ENCODE results near the gene PPIL4. TPM values are rescaled to one million over a fixed set of nuclear protein-coding genes. Genes with fewer than 3 reads are reported as not detected.

PPIL4 gene, protein sequence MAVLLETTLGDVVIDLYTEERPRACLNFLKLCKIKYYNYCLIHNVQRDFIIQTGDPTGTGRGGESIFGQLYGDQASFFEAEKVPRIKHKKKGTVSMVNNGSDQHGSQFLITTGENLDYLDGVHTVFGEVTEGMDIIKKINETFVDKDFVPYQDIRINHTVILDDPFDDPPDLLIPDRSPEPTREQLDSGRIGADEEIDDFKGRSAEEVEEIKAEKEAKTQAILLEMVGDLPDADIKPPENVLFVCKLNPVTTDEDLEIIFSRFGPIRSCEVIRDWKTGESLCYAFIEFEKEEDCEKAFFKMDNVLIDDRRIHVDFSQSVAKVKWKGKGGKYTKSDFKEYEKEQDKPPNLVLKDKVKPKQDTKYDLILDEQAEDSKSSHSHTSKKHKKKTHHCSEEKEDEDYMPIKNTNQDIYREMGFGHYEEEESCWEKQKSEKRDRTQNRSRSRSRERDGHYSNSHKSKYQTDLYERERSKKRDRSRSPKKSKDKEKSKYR
- total RNA-seq = 10 to 100 TPM; 22.4 to 25.7 TPM
- 10 to 100 TPM; 59.1 to 77.0 (median 64.2) TPM for polyA plus RNA-seq (ENCODE audit: insufficient read length in 6 of 6)
- long read RNA-seq, donor 1, transcript PPIL4-201 (13 exons, 2,232 nt) = major isoform, 9 of 30 reads
- long read RNA-seq, donor 1, partial matches to known transcripts = 21 of 30 reads
- long read RNA-seq, donor 1, other reads (novel, unspliced or antisense) = 0 of 30 reads
- long read RNA-seq, donor 2, transcript PPIL4-201 (13 exons, 2,232 nt) = major isoform, 8 of 41 reads
- long read RNA-seq, donor 2, partial matches to known transcripts = 31 of 41 reads
- long read RNA-seq, donor 2, other reads (novel, unspliced or antisense) = 0 of 41 reads
- long read RNA-seq, donor 3, transcript PPIL4-201 (13 exons, 2,232 nt) = major isoform, 17 of 18 reads
- long read RNA-seq, donor 3, partial matches to known transcripts = 0 of 18 reads
- long read RNA-seq, donor 3, other reads (novel, unspliced or antisense) = 0 of 18 reads
- long read RNA-seq, donor 4, transcript PPIL4-201 (13 exons, 2,232 nt) = major isoform, 10 of 19 reads
- long read RNA-seq, donor 4, partial matches to known transcripts = 8 of 19 reads
- long read RNA-seq, donor 4, other reads (novel, unspliced or antisense) = 1 of 19 reads
- long read RNA-seq, donor 5, transcript PPIL4-201 (13 exons, 2,232 nt) = major isoform, 9 of 16 reads
- long read RNA-seq, donor 5, partial matches to known transcripts = 6 of 16 reads
- long read RNA-seq, donor 5, other reads (novel, unspliced or antisense) = 0 of 16 reads
- long read RNA-seq, donor 6, transcript PPIL4-201 (13 exons, 2,232 nt) = major isoform, 8 of 36 reads
- long read RNA-seq, donor 6, partial matches to known transcripts = 24 of 36 reads
- long read RNA-seq, donor 6, other reads (novel, unspliced or antisense) = 0 of 36 reads
- long read RNA-seq, donor 7, transcript PPIL4-201 (13 exons, 2,232 nt) = major isoform, 14 of 14 reads
- long read RNA-seq, donor 7, partial matches to known transcripts = 0 of 14 reads
- long read RNA-seq, donor 7, other reads (novel, unspliced or antisense) = 0 of 14 reads
- long read RNA-seq, donor 8, transcript PPIL4-201 (13 exons, 2,232 nt) = major isoform, 7 of 13 reads
- long read RNA-seq, donor 8, partial matches to known transcripts = 6 of 13 reads
- long read RNA-seq, donor 8, other reads (novel, unspliced or antisense) = 0 of 13 reads
- long read RNA-seq, donor 9 = 0 reads
- long read RNA-seq, donor 10, partial matches to known transcripts = 1 of 2 reads
- long read RNA-seq, donor 10, other reads (novel, unspliced or antisense) = 0 of 2 reads
- long read RNA-seq, donor 11, transcript PPIL4-201 (13 exons, 2,232 nt) = major isoform, 11 of 17 reads
- long read RNA-seq, donor 11, partial matches to known transcripts = 5 of 17 reads
- long read RNA-seq, donor 11, other reads (novel, unspliced or antisense) = 0 of 17 reads
- long read RNA-seq, donor 12, transcript PPIL4-201 (13 exons, 2,232 nt) = major isoform, 13 of 20 reads
- long read RNA-seq, donor 12, partial matches to known transcripts = 7 of 20 reads
- long read RNA-seq, donor 12, other reads (novel, unspliced or antisense) = 0 of 20 reads

DNA sequence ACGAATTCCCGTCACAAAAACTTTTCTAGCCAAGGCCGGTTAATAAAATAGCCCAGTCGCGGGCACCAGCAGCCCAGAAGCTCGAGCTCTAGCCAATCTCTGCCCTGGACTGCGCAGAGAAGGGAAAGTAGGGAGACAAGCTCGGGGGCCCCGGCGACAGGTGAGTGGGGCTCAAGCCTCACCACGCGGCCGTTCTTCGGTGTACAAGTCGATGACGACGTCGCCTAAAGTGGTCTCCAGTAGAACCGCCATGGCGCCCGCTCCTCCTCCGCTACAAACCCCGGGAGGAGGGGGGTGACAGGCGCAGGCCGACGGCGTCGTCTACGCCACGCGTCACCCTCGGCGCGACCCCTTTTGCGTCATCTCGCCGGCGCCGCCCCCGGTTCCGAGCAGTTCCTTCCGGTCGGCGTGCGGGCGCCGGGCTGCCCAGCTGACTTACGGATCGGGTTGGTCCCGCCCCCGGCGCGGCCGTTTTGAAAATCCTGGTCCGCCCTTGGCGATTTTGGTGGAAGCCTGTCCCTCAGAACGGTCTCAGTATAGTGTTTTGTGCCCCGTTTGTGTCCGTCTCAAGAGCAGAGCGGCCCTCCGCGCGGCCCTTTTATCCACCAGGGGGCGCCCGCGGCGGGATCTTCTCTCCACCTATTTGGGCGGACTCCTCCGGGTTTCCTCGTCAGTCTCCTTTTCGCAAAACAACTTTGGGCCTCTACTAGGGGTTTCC is at the start of gene PPIL4:
Gene PPIL4 (minus strand): TSS at position 290 of the 718 bp plus-strand sequence. CDS start 38 bp downstream, at position 252.
- ATAC-seq (peak; percentile 97), DNase-seq (peak; percentile 96 to 98 (median 98))
- no peaks in the 10 kb centered on the region for H3K9me3 ChIP-seq
- H3K4me1 ChIP-seq = peaks cover 11 to 34% of the 10 kb centered on the region in 2 donors
- H3K4me3 ChIP-seq = peak within 1 kb of the TSS; percentile 80 to 91
- TF ChIP-seq, protein P1, sequence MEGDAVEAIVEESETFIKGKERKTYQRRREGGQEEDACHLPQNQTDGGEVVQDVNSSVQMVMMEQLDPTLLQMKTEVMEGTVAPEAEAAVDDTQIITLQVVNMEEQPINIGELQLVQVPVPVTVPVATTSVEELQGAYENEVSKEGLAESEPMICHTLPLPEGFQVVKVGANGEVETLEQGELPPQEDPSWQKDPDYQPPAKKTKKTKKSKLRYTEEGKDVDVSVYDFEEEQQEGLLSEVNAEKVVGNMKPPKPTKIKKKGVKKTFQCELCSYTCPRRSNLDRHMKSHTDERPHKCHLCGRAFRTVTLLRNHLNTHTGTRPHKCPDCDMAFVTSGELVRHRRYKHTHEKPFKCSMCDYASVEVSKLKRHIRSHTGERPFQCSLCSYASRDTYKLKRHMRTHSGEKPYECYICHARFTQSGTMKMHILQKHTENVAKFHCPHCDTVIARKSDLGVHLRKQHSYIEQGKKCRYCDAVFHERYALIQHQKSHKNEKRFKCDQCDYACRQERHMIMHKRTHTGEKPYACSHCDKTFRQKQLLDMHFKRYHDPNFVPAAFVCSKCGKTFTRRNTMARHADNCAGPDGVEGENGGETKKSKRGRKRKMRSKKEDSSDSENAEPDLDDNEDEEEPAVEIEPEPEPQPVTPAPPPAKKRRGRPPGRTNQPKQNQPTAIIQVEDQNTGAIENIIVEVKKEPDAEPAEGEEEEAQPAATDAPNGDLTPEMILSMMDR (IDR thresholded peaks at IDR 0.05) = peak; percentile 83 to 84
- no peaks in the 10 kb centered on the region for H3K36me3 ChIP-seq
- peak within 1 kb of the TSS; percentile 94 to 96 for H3K27ac ChIP-seq
- intact Hi-C loops (cut with DNase I) = no loop called here
- no peaks in the 10 kb centered on the region for H3K27me3 ChIP-seq

GRCh38 chr6:149593408-149593807 is 47.6 kb upstream of the PPIL4 start:
- no peak for DNase-seq
- no peaks in the 10 kb centered on the region for H3K4me1 ChIP-seq
- peaks cover 0 to 91% of the 10 kb centered on the region in 2 donors for H3K36me3 ChIP-seq
- H3K27ac ChIP-seq = no peak overlapping the region
- H3K9me3 ChIP-seq = no peaks in the 10 kb centered on the region
- TF ChIP-seq, protein P1 (IDR thresholded peaks at IDR 0.05) = no peak
- intact Hi-C loops (cut with DNase I) = no loop called here
- H3K27me3 ChIP-seq = no peaks in the 10 kb centered on the region
- no peak for ATAC-seq
- no peak overlapping the region for H3K4me3 ChIP-seq

DNA sequence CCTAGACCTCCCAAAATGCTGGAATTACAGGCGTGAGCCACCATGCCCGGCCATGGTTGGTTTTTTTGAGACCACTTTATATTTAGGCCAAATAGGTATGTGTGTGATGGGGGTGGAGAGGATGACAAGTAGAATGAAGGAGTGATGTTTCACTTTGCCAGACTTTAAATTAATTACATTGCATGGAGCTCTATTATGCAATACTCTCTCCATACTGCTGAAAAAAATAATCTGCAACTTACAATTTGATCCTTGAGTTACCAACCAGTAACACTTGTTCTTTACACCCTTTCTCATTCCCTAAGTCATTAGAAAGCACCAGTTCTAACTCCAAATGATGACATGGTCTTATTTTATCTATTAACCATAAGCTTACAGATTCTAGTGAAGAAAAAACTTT is 47.1 kb upstream of the PPIL4 start:
- TF ChIP-seq, protein P1 (IDR thresholded peaks at IDR 0.05) = no peak
- Histone ChIP-seq H3K36me3 (peaks cover 0 to 91% of the 10 kb centered on the region in 2 donors), H3K27me3 (no peaks in the 10 kb centered on the region), H3K9me3 (no peaks in the 10 kb centered on the region), H3K27ac (no peak overlapping the region), H3K4me3 (no peak overlapping the region), H3K4me1 (no peaks in the 10 kb centered on the region)
- ATAC-seq = no peak
- intact Hi-C loops (cut with DNase I) = no loop called here
- no peak for DNase-seq

- peaks cover 0 to 83% of the 10 kb centered on the region in 2 donors for H3K36me3 ChIP-seq
- no peak for DNase-seq
- H3K4me3 ChIP-seq = no peak overlapping the region
- TF ChIP-seq, protein P1 (IDR thresholded peaks at IDR 0.05) = no peak
- no peaks in the 10 kb centered on the region for H3K4me1 ChIP-seq
- intact Hi-C loops (cut with DNase I) = no loop called here
- H3K9me3 ChIP-seq = no peaks in the 10 kb centered on the region
- no peak overlapping the region for H3K27ac ChIP-seq
- ATAC-seq = no peak
- no peaks in the 10 kb centered on the region for H3K27me3 ChIP-seq
Measured at GRCh38 chr6:149586149-149586548, 40.3 kb upstream of the PPIL4 start.

All from left lung (tissue), 14 donors.